Left ventricle myocardium superior (tissue), 1 donor: ENCODE measurements around the gene ISYNA1. TPM values are rescaled to one million over a fixed set of nuclear protein-coding genes. Genes with fewer than 3 reads are reported as not detected.

Experiments used
- ATAC-seq: fragments of 200-7000 bp; cut with Tn5 transposase; one replicate; pipeline ENCODE4 v1.9.1; 2020; ENCODE audit warnings: mild to moderate bottlenecking, moderate library complexity
- DNase-seq: peaks from one replicate; pipeline ENCODE4 v3.0.0-alpha.2; 2020
- intact Hi-C: fragments of 100-400 bp; cut with micrococcal nuclease; formaldehyde crosslinking; loops from one replicate; pipeline ENCODE4 v1.11.0; 2022
- total RNA-seq: library from RNA; stranded (reverse); fragmentation: NEBNext Ultra II Directional; extraction: Animal tissue kit (Norgen Biotek cat#: 25700); gene quantifications from one replicate; pipeline ENCODE4 v1.2.1, GENCODE V29; 2021
- donor health status: DM: no; HTN: yes; CAD: no; lungs with severe emphysema.

The ISYNA1 gene
- total RNA-seq, 1 donor from 2014 or later, result 24.4 TPM

DNA sequence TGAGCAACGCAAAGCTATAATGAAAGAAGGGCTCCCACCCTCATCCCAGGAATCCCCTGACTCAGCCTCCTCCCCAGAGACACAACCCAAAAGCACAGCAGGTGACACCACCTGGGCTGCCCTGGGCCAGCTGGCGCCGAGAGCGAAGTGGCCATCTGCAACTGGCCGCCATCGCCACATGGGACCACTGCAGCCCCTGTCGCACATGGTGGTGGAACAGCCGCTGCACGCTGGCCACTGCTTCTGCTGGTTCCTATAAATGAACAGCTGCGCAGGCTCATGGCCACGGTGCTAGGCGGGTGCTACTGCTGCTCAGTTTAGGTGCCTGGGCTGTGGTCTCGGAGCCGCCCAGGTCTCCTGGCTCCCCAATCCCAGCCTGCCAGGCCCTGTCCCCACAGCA is 11.6 kb upstream of the ISYNA1 start:
- intact Hi-C loops, result no loop called here
- DNase-seq (no peak), ATAC-seq (no peak)

DNA sequence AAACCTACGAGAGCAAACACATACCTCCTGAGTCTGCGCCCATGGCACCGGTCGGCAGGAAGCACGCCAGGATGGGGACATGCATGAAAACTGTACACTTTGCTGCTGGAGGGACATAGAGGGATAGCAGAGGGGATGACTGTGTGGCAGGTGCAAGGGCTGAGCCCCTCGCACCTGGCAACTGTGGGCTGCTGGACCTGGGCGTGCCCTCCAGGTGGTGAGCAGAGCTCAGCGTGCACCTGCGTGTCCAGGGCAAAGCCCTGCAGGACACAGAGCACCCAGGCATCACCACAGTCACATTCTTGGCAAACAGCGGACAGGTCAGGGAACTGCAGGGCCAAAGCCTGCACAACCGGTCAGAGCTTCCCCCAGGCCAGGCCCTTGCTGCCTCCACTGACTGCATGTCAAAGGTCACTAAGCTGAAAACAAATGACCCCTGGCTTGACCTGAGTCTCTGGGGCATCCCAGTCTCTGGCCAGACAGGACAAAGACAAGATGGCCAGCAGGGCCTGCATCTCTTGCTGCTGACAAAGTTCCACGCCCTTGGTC is 9.0 kb upstream of the ISYNA1 start:
- ATAC-seq (no peak), DNase-seq (no peak)
- intact Hi-C loops, result no loop called here

DNA sequence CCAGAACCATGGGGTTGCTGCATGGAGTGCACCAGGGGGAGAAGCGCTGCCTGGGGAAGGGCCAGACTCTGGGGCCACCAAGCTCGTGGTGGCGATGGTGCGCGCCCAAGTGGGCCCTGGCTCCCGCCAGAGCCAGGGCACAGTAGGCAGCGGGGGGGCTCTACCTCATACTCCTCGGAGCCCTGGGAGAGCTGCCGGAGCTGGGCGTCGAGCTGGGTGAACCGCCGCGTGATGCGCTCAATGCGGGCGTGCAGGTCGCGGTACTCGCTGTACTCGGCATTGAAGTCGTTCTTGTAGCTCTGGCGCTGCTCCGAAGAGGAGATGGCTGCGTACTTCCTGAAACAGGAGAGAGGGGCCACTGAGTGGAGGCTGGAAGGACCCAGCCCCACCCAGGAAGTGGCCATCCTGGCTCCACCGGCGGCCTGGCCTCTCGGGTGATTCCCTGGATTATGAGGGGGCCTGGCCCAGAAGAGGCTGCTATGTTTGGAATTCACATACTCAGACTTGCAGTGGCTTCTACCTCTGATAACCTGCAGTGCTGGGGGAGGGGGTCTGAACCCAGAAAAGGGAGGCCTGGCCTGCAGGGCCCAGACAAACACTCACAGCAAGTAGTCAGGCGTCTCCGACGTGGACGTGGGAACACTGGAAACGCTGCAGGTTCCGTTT is 8.3 kb upstream of the ISYNA1 start:
- DNase-seq, result no peak
- intact Hi-C loops, result no loop called here

DNA sequence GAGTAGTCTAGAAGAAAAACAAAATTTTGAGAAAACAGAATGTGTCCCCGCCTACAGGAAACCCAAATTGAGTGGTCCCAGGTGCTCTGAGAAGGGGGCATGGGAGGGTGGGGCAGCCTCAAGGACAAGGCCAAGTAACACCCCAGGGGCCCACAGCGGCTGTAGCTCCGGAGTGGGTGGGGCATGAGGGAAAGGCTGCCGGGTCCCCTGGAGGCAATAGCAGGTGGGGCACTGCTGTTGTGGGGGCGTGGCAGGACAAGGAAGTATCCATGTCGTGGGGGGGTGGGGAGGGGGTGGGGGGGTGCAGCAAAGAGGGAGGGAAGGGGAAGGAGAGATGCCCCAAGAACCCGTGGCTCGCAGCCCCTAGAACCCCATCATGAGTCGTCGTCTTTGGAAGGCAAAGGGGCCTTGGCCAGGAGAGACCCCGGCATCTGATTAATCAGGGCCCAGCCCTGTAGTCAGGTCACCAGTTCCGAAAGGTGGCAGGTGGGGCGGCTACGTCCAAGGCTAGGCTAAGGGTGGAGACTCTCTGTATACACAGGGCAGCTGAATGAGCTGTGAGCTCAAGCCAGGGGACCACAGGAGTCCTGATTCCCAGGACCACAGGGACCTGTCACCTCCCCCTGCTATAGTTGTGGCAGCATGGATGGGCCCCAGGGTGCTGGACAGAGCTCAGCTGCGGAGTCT is 7.5 kb upstream of the ISYNA1 start:
- ATAC-seq (no peak), DNase-seq (no peak)
- intact Hi-C loops, result no loop called here

More for the DNA sequence above, 8.3 kb upstream of the ISYNA1 start:
- ATAC-seq, result no peak

DNA sequence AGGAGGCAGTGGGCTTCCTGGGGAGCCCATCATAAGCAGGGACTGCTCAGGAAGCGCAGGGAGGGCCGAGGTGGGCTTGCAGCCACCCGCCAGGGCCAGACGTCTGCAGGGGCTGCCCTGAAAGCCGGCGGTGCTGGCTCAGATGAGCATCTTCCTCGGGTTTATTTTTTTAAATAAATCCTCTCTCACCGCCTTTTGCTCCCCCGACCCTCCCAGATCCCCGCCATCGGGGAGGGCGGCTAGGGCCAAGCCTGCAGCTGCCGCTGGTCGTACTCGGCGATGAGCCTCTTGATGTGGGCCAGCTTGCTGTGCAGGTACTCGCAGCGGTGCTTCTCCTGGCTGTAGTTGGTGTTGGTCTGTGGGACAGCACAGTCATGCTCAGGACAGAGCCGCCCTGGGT is 6.6 kb upstream of the ISYNA1 start:
- intact Hi-C loops, result no loop called here

DNA sequence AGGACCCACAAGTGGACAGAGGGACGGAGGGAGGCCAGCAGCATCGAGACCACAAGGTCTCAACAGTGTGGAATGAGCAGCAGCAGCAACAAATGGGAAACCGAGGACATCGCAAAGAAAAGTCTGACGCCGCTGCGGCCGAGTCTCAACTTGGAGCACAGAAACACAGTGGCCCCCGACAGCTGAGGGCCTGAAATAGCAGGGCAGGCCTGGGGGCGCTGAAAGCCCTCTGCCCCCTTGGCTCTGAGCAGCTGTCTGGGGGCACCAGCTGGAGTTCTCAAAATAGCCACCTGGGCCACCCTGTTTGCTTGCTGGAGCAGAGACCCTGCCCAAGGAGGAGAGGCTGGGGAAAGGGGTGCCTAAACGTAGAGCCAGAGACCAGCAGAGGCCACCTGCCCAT is 5.9 kb upstream of the ISYNA1 start:
- intact Hi-C loops, result no loop called here
- no peak for ATAC-seq
- DNase-seq, result no peak

More for the DNA sequence above, 6.6 kb upstream of the ISYNA1 start:
- DNase-seq (no peak), ATAC-seq (no peak)

DNA sequence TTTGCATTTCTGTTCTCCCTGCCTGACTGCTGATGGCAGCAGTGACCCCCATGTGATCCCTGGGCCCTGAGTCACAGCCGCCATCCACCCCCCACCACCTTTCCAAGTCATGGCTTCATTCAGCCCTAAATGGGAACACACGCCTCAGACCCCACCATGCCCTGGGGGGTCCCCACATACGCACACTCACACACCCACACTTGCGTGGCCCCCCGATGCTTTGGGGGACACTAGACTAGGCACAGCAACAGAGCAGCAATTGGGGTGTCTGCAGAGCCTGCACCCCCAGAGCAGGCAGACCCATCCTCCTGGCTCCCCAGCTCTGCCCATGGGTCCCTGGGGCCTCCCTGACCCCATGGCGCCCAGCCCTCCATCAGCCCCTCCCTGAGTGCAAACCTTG is 5.5 kb upstream of the ISYNA1 start:
- DNase-seq (no peak), ATAC-seq (no peak)
- intact Hi-C loops, result no loop called here

DNA sequence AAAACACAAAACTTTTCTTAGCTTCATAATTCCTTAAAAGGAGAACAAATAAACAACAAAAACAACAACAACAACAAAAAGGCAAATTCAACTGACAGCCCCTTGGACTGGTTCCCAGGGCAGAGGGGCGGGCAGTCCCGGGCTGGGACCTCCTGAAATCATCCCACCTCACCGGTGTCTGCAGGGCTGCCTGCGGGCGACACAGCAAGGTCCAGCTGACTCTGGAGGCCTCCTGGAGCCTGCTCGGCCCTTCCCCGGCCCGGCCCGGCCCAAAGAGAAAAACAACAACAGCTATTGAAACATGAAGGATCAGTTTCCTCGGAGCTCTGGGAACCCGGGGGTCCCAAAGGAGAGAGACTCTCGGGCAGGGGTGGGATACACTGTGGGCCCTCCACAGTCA is 5.0 kb upstream of the ISYNA1 start:
- DNase-seq (no peak), ATAC-seq (no peak)
- intact Hi-C loops, result no loop called here

DNA sequence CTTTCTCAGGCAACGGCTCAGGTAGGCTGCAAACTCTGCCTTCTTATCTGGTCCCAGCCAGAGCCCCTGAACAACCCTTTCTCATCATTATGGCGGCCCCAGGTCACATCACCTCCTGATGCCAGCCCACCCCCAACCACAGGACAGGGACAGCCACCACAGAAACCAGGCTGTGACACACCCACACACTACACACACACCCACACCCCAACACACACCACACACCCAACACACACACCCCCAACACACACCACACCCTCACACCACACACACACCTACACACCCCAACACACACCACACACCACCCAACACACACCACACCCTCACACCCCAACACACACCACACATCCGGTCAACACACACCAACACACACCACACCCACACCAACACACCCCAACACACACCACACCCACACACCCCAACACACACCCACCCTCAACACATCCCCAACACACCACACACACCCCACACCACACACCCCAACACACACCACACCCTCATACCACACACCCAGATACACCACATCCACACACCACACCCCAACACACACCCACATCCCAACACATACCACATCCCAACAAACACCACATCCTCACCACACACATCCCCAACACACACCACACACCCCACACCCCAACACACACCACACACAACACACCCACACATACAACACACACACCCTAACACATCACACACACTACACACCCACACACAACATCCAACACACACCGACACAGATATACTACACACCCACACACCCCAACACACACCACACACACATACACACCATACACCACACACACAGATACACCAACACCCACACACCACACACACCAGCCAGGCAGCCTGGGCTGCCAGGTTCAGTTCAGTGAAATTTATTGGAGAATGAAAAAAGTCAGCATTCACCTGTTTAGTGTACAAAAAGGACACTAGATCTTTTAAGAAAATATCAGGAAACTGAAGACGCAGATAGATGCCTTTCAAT is 4.2 kb upstream of the ISYNA1 start:
- ATAC-seq (no peak), DNase-seq (no peak)
- intact Hi-C loops, result no loop called here

DNA sequence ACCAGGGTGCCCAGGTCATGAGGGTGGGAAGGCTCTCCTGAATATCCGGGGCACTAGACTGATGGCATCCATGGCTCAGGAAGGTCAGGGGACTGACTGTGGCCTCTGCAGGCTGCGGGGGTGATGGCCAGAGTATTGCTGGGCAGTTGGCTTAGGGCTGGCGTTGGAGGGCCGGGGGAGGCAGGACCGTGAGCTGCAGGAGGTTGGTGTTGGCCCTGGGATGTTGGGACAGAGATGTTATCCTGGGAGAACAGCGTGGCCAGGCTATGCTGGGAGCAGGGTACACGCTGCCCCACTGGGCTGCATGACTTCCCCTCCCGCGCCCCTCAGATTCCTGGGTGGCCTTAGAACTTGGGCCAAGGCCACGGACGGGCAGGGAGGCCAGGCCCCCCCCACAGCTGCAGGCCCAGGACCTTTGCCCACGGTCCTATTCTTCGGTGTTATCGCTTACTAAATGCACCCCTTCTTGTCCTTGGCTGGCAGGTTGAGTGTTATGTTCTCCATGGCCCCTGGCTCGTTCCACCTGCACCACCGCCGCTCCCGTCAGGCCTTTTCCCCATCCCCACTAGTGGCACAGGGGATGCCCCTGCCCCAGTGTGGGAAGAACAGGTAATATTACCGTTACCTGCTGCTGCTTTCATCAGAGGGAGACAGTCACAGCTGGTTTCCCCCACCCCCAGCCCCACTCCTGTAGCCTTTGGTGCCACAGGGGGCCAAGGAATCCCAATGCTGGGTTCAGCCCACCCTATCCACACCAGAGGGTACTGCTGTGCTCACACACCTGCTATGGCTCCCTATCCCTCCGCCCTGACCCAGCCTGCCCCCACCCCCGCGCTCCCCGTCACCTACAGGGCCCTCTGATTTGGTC is 3.2 kb upstream of the ISYNA1 start:
- ATAC-seq (no peak), DNase-seq (no peak)
- intact Hi-C loops, result no loop called here

DNA sequence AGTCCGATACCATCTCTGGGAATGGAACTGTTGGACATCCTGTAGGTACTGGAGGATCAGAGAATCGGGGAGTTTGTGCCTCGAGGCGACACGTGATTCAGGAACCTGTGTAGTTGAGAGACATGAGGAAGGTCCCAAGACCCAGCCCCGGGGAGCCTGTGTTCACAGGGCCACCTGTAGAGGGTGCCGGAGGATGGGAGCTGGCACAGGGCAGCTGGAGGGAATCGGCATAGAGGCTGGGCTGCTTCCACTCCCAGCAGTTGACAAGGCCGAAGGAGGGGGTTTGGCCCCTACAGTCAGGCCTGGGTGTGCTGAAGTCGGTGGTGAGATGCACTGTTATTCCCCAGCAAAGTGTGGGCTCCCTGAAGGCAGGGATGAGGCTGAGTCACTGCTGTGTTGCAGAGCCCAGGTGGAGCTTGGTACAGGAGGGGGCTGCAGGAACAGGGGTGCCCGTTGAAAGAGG is 2.5 kb upstream of the ISYNA1 start:
- ATAC-seq, result no peak
- intact Hi-C loops, result no loop called here
- no peak for DNase-seq

DNA sequence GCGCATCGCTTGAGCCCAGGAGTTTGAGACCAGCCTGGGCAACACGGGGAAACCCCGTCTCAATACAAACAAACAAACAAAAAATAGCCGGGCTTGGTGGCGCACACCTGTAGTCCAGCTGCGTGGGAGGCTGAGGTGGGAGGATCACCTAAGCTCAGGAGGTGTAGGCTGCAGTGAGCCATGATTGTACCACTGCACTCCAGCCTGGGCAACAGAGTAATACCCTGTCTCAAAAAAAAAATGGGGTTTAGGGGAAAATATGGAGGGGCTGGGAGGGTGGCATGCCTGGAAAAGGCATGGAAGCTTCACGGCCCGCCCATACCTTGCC is 1.9 kb upstream of the ISYNA1 start:
- DNase-seq, result no peak

DNA sequence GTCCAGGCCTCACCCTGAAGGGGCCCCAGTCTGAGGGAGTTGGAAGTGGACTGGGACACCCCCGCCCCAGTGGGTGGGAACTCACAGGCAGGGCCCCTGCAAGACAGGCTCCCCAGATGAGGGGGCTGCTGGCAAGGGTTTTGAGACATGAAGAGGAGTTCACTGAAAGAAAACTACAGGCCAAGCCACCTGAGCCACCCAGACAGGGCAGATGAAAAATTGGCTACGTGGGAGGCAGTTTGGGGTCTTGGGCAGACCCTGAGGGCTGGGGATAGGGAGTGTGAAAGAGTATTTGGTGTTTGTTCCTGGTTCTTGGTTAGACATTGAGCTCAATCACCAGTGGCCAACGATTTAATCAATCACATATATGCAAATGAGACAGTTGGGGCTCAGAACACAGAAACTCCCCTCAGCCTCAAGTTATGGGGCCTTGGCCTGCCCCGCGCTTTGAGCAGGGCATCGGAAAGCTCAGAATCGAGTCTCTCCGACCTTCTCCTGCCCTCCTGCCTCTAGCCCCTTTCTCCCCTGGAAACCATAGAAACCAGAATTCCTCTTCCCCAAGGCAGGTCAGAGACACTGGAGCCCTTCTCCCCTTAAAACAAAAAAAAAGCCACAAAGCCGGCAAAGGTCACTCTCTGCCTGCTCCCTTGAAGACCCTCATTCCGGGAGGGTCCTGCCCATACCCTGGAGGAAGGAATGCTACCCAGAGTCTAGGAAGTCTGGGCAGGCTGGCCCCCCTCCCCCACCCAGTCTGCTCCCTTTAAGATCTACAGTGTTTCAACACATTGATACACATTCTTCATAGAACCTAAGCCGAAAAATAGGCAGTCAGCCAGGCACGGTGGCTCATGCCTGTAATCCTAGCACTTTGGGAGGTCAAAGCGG is 1.3 kb upstream of the ISYNA1 start:
- ATAC-seq (no peak), DNase-seq (no peak)
- intact Hi-C loops, result no loop called here

More for the DNA sequence above, 1.9 kb upstream of the ISYNA1 start:
- intact Hi-C loops, result no loop called here
- ATAC-seq, result no peak

DNA sequence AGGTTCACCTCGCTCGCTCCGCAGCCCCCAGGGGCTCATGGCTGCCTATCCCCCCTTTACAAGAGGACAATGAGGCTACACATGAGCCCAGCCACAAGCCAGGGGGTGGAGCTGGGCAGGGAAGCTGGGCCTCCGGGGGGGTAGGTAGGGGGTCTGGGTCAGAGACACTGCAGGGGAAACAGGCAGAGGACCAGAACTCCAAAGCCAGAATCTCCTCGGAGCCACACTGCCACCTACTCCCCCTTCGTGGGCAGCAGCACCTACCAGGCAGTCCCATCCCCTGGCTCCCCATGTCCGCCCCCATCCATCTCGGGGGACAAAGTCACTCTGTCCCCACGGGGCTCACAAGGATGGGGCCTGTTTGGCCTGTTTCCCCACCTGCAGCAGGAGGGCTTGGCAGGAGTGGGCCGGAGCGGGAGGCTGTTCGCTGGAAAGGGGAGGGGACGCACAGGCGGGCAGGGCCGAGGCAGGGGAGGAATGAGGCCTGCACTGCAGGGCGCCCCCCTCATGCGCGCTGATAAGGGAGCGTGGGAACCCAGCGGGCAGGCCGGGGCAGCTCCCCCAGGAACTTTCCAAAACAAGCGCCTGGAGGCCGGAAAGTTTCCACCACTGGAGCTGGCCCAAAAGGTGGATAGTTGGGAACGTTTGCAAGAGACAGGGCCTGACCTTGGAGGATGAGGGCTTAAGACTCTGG is 545 bp upstream of the ISYNA1 start:
- DNase-seq, result peak; percentile 74
- ATAC-seq, result peak; percentile 22
- intact Hi-C loops, result no loop called here

DNA sequence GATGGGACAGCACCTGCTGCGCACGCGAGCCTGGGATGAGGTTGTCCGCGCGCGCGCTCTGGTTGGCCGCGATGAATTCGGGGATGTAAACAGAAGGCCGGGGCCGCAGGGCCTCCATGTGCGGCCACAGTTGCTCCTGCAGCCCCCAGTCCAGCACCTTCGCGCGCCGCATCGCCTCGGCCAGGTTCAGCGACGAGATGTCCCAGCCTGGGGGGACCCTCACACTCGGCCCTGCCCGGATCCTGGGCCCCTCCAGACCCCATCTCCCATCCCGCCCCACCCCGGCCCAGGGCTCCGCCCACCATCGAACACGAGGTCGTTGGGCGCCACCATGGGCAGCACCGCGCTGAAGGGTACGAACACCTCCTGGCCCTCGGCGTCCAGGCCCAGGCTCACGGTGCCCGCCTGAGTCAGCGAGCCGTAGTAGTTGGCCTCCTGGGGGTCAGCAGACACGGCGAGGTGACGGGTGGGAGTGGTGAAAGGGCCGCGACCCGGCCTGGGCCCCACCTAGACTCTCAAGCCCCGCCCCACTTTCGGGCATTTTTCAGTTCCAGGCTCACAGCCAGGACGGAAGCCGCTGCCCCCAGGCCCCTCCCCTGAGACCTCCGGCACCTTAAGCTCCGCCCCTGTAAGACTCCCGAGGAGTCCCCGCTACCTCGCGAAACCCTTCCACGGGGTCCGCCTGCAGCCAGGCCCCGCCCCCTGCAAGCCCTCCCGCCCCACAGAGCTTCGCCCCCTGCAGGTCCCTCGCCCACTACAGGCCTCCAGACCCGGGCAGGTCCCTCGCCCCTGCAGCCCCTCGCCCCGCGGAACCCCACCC is 1.1 kb downstream of the ISYNA1 start:
- intact Hi-C loops, result no loop called here
- DNase-seq (peak; percentile 83), ATAC-seq (peak; percentile 57)

DNA sequence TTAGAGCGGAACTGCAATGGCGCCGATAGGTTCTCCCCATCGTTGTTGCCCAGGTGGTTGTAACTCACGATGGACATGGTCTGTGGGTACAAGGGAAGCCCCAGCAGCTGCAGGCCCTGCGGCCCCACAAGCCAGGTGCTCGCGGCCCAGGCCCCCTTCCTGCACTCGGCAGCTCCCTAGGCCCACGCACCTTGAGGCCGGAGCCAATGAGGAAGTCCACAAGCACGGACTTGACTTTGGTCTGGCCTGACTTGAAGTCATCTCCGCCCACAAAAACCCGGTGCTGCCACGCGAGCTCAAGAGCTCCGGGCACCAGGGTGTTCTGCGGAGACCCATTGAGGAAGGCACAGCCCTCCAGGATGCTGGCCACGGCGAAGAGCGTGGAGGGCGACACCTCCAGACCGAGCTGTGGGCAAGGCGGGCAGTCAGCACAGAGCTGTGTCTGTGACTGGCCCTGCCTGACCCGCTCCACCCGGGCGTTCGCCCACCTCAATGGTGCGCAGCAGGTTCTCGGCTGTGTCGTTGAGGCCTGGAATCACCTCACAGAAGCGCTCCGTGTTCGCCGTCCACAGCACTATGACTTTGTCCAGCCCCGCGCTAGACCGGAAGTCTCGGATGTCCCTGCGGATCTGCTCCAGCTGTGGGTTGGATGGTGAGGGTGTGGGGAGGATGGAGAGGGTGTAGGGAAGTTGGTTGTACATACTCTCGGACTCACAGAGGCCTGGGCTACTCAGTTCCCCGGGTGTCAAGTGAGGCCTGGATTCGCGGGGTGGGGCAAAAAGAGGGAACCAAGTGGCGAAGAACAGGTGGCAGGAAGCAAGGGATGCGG is 1.9 kb downstream of the ISYNA1 start:
- ATAC-seq, result no peak
- no peak for DNase-seq
- intact Hi-C loops, result no loop called here
